SH-SY5Y (cell line): ENCODE measurements around the gene ANXA2R.

Experiments
- GATA2 ChIP-seq: IDR thresholded peaks from 2 replicates; pipeline ENCODE4 v1.6.1; 2011; ENCODE audit warnings: mild to moderate bottlenecking, low read depth, low read length
- GATA3 ChIP-seq: IDR thresholded peaks from 2 replicates; pipeline ENCODE4 v1.6.1; 2011; ENCODE audit warnings: low read depth, mild to moderate bottlenecking, low read length, moderate library complexity

- TF ChIP-seq GATA2 = no peak
- no peak for TF ChIP-seq GATA3
These were observed 35.1 kb downstream of the ANXA2R start for GRCh38 chr5:43005031-43005430.
